ENCODE measurements around the gene FGF9.
A peak's percentile ranks its signal among the peaks of the same experiment; 100 is the strongest.

Gene FGF9

DNA sequence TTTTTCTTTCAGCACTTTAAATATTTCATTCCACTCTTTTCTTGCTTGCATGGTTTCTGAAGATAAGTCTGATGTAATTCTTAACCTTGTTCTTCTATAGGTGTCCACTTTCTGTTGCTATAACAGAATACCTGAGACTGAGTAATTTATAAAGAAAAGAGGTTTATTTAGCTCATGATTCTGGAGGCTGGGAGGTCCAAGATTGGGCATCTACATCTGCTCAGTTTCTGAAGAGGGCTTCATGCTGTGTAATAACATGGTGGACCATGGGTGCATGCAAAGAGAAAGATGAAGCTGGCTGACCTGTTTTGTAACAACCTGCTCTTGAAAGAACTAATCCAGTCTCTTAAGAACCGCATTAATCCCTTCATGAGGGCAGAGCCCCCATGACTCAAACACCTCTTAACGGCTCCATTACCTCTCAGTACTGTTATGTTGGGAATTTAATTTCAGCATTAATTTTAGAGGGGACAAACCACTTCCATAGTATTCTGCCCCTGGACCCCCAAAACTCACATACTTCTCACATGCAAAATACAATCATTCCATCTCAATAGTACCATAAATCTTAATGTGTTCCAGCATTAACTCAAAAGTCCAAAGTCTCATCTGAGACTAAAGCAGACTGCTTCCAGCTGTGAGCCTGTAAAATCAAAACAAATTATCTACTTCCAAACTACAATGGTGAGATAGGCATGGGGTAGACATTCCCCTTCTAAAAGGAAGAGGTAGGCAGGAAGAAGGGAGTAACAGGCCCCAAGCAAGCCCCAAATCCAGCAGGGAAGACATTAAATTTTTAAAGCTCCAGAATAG, 9.6 kb upstream of the FGF9 start:
- H3K4me3 ChIP-seq (ENCODE audit: low read length in 2 of 2), result no peak overlapping the region
- H3K4me1 ChIP-seq (ENCODE audit: control insufficient read depth in 2 of 2, insufficient read depth in 2 of 2, low read length in 2 of 2), result peaks cover 3 to 22% of the 10 kb centered on the region in 2 donors
- no peaks in the 10 kb centered on the region for H3K36me3 ChIP-seq (ENCODE audit: control insufficient read depth in 2 of 2, insufficient read depth in 2 of 2, low read length in 2 of 2)
- H3K27me3 ChIP-seq (ENCODE audit: control insufficient read depth in 2 of 2, insufficient read depth in 2 of 2, low read length in 2 of 2), result no peaks in the 10 kb centered on the region
- no peak overlapping the region for H3K27ac ChIP-seq (ENCODE audit: low read depth in 2 of 2, low read length in 2 of 2)
- no peaks in the 10 kb centered on the region for H3K9me3 ChIP-seq (ENCODE audit: control insufficient read depth in 2 of 2, low read length in 2 of 2)
- H3K9ac ChIP-seq (ENCODE audit: low read depth in 1 of 2, low read length in 2 of 2), result no peak overlapping the region

DNA sequence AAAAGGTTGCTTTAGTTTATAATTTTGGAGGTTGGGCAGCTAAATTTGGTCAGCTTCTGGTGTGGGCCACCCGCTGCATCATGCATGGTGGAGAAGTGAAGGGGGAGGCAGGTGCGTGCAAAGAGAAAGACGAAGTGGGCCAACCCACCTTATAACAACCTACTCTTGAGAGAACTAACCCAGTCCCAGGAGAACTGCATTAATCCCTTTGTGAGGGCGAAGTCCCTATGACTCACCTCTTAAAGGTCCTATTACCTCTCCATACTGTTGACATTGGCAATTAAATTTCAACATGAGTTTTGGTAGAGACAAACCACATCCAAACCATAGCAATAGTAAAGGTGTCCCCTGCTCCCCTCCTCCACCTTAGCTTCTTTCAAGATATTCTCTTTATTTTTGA, 7.7 kb upstream of the FGF9 start:
- peak overlapping the region in 1 of 2 donors; percentile 11 for H3K4me3 ChIP-seq (ENCODE audit: low read length in 2 of 2)
- no peaks in the 10 kb centered on the region for H3K36me3 ChIP-seq (ENCODE audit: control insufficient read depth in 2 of 2, insufficient read depth in 2 of 2, low read length in 2 of 2)
- no peak overlapping the region for H3K9ac ChIP-seq (ENCODE audit: low read depth in 1 of 2, low read length in 2 of 2)
- H3K9me3 ChIP-seq (ENCODE audit: control insufficient read depth in 2 of 2, low read length in 2 of 2), result no peaks in the 10 kb centered on the region
- H3K27ac ChIP-seq (ENCODE audit: low read depth in 2 of 2, low read length in 2 of 2), result no peak overlapping the region
- H3K27me3 ChIP-seq (ENCODE audit: control insufficient read depth in 2 of 2, insufficient read depth in 2 of 2, low read length in 2 of 2), result no peaks in the 10 kb centered on the region
- H3K4me1 ChIP-seq (ENCODE audit: control insufficient read depth in 2 of 2, insufficient read depth in 2 of 2, low read length in 2 of 2), result peaks cover 3 to 22% of the 10 kb centered on the region in 2 donors

DNA sequence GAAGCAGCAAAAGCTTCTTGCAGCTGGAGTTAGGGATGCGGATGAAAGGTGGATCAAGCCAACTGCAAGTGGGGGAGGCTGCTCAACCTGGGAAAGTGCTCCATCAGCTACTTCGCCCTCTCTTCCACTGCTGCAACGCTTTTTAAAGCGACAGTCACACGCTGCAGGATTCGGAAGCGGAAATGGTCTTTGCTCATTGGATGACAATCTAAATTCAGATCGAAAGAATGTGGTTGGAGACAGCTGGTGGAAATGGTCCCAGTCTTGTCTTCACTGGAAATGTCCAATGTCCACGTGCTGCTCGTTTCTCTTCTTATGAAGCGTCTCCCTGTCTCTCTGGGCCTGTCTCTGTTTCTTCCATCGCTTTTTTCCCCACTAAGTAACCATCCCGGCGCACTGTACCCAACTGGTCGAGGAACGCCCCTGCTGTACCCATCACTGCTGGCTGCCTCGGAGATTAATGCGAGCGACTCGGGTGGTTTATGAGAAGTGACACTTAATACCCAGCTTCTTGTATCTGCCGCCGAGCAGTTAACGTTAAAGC, 2.1 kb upstream of the FGF9 start:
- H3K27ac ChIP-seq (ENCODE audit: low read depth in 2 of 2, low read length in 2 of 2), result no peak overlapping the region

GRCh38 chr13:21670006-21670882, 629 bp upstream of the FGF9 start:
- peak overlapping the region; percentile 38 to 57 for H3K9ac ChIP-seq (ENCODE audit: low read depth in 1 of 2, low read length in 2 of 2)
- H3K36me3 ChIP-seq (ENCODE audit: control insufficient read depth in 2 of 2, insufficient read depth in 2 of 2, low read length in 2 of 2), result no peaks in the 10 kb centered on the region
- H3K27me3 ChIP-seq (ENCODE audit: control insufficient read depth in 2 of 2, insufficient read depth in 2 of 2, low read length in 2 of 2), result peaks cover 0 to 9% of the 10 kb centered on the region in 2 donors
- H3K9me3 ChIP-seq (ENCODE audit: control insufficient read depth in 2 of 2, low read length in 2 of 2), result peaks cover 0 to 2% of the 10 kb centered on the region in 2 donors
- peak overlapping the region in 1 of 2 donors; percentile 56 for H3K27ac ChIP-seq (ENCODE audit: low read depth in 2 of 2, low read length in 2 of 2)
- peaks cover 24 to 37% of the 10 kb centered on the region in 2 donors for H3K4me1 ChIP-seq (ENCODE audit: control insufficient read depth in 2 of 2, insufficient read depth in 2 of 2, low read length in 2 of 2)
- peak overlapping the region; percentile 75 to 76 for H3K4me3 ChIP-seq (ENCODE audit: low read length in 2 of 2)

More for the DNA sequence above, 2.1 kb upstream of the FGF9 start:
- Histone ChIP-seq H3K9me3 (ENCODE audit: control insufficient read depth in 2 of 2, low read length in 2 of 2) (peaks cover 0 to 2% of the 10 kb centered on the region in 2 donors), H3K9ac (ENCODE audit: low read depth in 1 of 2, low read length in 2 of 2) (peak overlapping the region in 1 of 2 donors; percentile 34), H3K36me3 (ENCODE audit: control insufficient read depth in 2 of 2, insufficient read depth in 2 of 2, low read length in 2 of 2) (no peaks in the 10 kb centered on the region), H3K27me3 (ENCODE audit: control insufficient read depth in 2 of 2, insufficient read depth in 2 of 2, low read length in 2 of 2) (peaks cover 0 to 6% of the 10 kb centered on the region in 2 donors), H3K4me3 (ENCODE audit: low read length in 2 of 2) (peak overlapping the region; percentile 75 to 76), H3K4me1 (ENCODE audit: control insufficient read depth in 2 of 2, insufficient read depth in 2 of 2, low read length in 2 of 2) (peaks cover 21 to 33% of the 10 kb centered on the region in 2 donors)

DNA sequence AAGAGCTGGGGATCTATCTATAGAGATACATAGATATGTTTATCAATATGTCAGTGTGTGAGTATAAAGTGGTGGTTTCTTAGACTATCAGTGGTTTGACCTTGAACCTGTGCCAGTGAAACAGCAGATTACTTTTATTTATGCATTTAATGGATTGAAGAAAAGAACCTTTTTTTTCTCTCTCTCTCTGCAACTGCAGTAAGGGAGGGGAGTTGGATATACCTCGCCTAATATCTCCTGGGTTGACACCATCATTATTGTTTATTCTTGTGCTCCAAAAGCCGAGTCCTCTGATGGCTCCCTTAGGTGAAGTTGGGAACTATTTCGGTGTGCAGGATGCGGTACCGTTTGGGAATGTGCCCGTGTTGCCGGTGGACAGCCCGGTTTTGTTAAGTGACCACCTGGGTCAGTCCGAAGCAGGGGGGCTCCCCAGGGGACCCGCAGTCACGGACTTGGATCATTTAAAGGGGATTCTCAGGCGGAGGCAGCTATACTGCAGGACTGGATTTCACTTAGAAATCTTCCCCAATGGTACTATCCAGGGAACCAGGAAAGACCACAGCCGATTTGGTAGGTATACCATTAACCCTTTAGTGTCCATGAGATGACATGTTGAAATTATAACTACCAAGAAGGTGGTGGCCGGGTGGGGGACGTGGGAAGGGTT, 880 bp downstream of the FGF9 start:
- Histone ChIP-seq H3K27me3 (ENCODE audit: control insufficient read depth in 2 of 2, insufficient read depth in 2 of 2, low read length in 2 of 2) (peaks cover 9 to 13% of the 10 kb centered on the region in 2 donors), H3K4me1 (ENCODE audit: control insufficient read depth in 2 of 2, insufficient read depth in 2 of 2, low read length in 2 of 2) (peaks cover 24 to 44% of the 10 kb centered on the region in 2 donors), H3K27ac (ENCODE audit: low read depth in 2 of 2, low read length in 2 of 2) (no peak overlapping the region), H3K9me3 (ENCODE audit: control insufficient read depth in 2 of 2, low read length in 2 of 2) (peaks cover 0 to 2% of the 10 kb centered on the region in 2 donors), H3K36me3 (ENCODE audit: control insufficient read depth in 2 of 2, insufficient read depth in 2 of 2, low read length in 2 of 2) (no peaks in the 10 kb centered on the region), H3K9ac (ENCODE audit: low read depth in 1 of 2, low read length in 2 of 2) (peak overlapping the region in 1 of 2 donors; percentile 37), H3K4me3 (ENCODE audit: low read length in 2 of 2) (peak overlapping the region; percentile 75 to 76)

- no peak overlapping the region for H3K9ac ChIP-seq (ENCODE audit: low read depth in 1 of 2, low read length in 2 of 2)
Measured at GRCh38 chr13:21672287-21672680, 1.4 kb downstream of the FGF9 start.

DNA sequence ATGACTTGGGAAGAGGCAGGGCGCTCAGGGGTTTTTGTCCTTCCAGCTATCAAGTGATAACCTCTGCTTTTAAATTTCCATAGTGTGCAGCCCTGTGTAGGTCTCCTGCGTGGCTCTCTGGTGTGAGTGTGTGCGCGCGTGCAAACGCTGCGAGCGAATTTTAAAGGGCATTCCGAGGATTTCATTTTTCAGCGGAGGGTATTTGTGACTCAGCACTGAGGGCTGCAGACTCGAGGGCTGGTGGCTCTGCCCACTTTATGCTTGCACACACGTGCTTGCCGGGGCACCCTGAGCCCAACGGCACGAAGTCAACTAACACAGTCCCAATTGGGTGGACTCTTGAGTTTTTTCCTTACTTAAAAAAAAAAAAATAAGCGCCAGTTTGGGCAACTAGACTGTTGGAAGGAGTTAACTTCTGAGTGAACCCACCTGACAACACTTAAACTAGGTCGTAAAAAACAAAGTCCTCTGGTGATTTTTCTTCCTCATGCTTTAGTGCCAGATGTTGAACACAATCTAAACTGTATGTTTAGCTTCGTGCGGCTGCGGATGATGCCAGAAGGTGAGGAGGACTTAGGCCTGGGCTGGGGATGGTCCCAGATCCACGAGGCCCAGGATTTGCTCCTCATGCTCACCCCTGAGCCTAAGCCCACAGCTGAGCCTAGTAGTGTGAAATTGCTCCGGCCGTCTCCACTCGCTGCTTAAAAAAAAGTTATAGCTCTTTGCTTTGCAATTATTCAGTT, 2.1 kb downstream of the FGF9 start:
- Histone ChIP-seq H3K4me3 (ENCODE audit: low read length in 2 of 2) (peak overlapping the region; percentile 75 to 76), H3K27ac (ENCODE audit: low read depth in 2 of 2, low read length in 2 of 2) (no peak overlapping the region), H3K9me3 (ENCODE audit: control insufficient read depth in 2 of 2, low read length in 2 of 2) (peaks cover 0 to 2% of the 10 kb centered on the region in 2 donors), H3K27me3 (ENCODE audit: control insufficient read depth in 2 of 2, insufficient read depth in 2 of 2, low read length in 2 of 2) (peaks cover 9 to 13% of the 10 kb centered on the region in 2 donors), H3K36me3 (ENCODE audit: control insufficient read depth in 2 of 2, insufficient read depth in 2 of 2, low read length in 2 of 2) (no peaks in the 10 kb centered on the region), H3K9ac (ENCODE audit: low read depth in 1 of 2, low read length in 2 of 2) (peak overlapping the region in 1 of 2 donors; percentile 74), H3K4me1 (ENCODE audit: control insufficient read depth in 2 of 2, insufficient read depth in 2 of 2, low read length in 2 of 2) (peaks cover 24 to 44% of the 10 kb centered on the region in 2 donors)

More at GRCh38 chr13:21672287-21672680, 1.4 kb downstream of the FGF9 start:
- H3K4me1 ChIP-seq (ENCODE audit: control insufficient read depth in 2 of 2, insufficient read depth in 2 of 2, low read length in 2 of 2), result peaks cover 24 to 44% of the 10 kb centered on the region in 2 donors
- H3K4me3 ChIP-seq (ENCODE audit: low read length in 2 of 2), result peak overlapping the region; percentile 75 to 76
- peaks cover 9 to 13% of the 10 kb centered on the region in 2 donors for H3K27me3 ChIP-seq (ENCODE audit: control insufficient read depth in 2 of 2, insufficient read depth in 2 of 2, low read length in 2 of 2)
- no peak overlapping the region for H3K27ac ChIP-seq (ENCODE audit: low read depth in 2 of 2, low read length in 2 of 2)
- no peaks in the 10 kb centered on the region for H3K36me3 ChIP-seq (ENCODE audit: control insufficient read depth in 2 of 2, insufficient read depth in 2 of 2, low read length in 2 of 2)
- peaks cover 0 to 2% of the 10 kb centered on the region in 2 donors for H3K9me3 ChIP-seq (ENCODE audit: control insufficient read depth in 2 of 2, low read length in 2 of 2)

DNA sequence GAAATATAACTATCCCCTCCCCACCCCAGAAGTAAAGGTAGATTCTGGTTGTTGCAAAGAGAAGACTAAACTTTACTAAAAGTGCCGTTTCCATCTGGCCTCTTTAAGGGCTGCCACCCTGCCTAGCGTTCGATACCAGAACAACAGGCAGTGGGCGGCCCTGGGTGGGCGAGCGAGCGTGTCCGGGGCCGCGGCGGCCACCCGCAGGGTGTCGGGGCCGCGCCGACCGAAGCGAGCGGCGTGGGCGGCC, 2.6 kb downstream of the FGF9 start:
- Histone ChIP-seq H3K4me1 (ENCODE audit: control insufficient read depth in 2 of 2, insufficient read depth in 2 of 2, low read length in 2 of 2) (peaks cover 24 to 44% of the 10 kb centered on the region in 2 donors), H3K27ac (ENCODE audit: low read depth in 2 of 2, low read length in 2 of 2) (no peak overlapping the region), H3K27me3 (ENCODE audit: control insufficient read depth in 2 of 2, insufficient read depth in 2 of 2, low read length in 2 of 2) (peaks cover 9 to 12% of the 10 kb centered on the region in 2 donors), H3K36me3 (ENCODE audit: control insufficient read depth in 2 of 2, insufficient read depth in 2 of 2, low read length in 2 of 2) (no peaks in the 10 kb centered on the region), H3K9me3 (ENCODE audit: control insufficient read depth in 2 of 2, low read length in 2 of 2) (peaks cover 0 to 2% of the 10 kb centered on the region in 2 donors), H3K4me3 (ENCODE audit: low read length in 2 of 2) (peak overlapping the region; percentile 71 to 76), H3K9ac (ENCODE audit: low read depth in 1 of 2, low read length in 2 of 2) (peak overlapping the region in 1 of 2 donors; percentile 74)

DNA sequence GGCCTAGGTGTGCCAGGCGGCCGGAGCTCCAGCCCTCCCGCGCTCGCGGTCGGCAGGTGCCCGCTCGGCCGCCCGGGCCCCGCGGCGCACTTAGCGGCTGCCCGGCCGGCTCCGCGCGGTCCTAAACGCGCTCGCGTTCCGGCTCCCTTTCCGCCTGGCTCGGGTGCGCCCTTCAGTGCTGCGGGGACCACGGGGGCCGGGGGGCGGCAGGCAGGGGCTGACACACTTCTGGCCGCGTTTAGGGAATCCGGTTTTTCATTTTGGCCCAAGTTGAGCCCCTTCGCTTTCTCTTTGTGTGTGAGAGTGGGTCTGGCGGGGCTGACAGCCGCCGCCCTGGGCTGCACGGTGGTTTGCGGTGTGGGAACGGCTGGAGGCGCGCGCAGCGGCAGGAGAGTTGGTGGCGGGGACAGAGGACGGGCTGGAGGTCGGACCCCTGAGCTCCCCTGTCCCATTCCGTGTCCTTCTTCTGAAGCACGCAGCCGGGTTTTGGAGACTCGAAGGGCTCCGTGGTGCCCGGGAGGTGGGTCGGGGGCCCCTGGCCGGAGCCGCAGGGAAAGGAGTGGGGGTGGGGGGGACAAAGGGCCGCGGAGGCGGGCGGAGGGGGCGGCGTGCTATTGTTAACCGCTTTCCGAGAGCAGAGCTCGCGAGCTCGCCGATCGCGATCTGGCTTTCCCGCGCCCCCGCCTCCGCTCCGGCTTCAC, 3.1 kb downstream of the FGF9 start:
- H3K4me1 ChIP-seq (ENCODE audit: control insufficient read depth in 2 of 2, insufficient read depth in 2 of 2, low read length in 2 of 2), result peaks cover 24 to 40% of the 10 kb centered on the region in 2 donors
- H3K27me3 ChIP-seq (ENCODE audit: control insufficient read depth in 2 of 2, insufficient read depth in 2 of 2, low read length in 2 of 2), result peaks cover 8 to 9% of the 10 kb centered on the region in 2 donors
- peak overlapping the region; percentile 71 to 76 for H3K4me3 ChIP-seq (ENCODE audit: low read length in 2 of 2)
- peak overlapping the region in 1 of 2 donors; percentile 17 for H3K27ac ChIP-seq (ENCODE audit: low read depth in 2 of 2, low read length in 2 of 2)
- peak overlapping the region in 1 of 2 donors; percentile 74 for H3K9ac ChIP-seq (ENCODE audit: low read depth in 1 of 2, low read length in 2 of 2)
- no peaks in the 10 kb centered on the region for H3K36me3 ChIP-seq (ENCODE audit: control insufficient read depth in 2 of 2, insufficient read depth in 2 of 2, low read length in 2 of 2)
- H3K9me3 ChIP-seq (ENCODE audit: control insufficient read depth in 2 of 2, low read length in 2 of 2), result no peaks in the 10 kb centered on the region
